ENCODE results near the gene HIBCH.

HIBCH gene

GRCh38 chr2:190215620-190216019 is 104.0 kb downstream of the HIBCH start:
- H3K4me3 ChIP-seq (ENCODE audit: low read depth, low read length): no peak overlapping the region
- H3K27me3 ChIP-seq (ENCODE audit: control insufficient read depth, insufficient read depth, low read length): no peaks in the 10 kb centered on the region
- peaks cover 12% of the 10 kb centered on the region for H3K4me1 ChIP-seq (ENCODE audit: control insufficient read depth, insufficient read depth, low read length)
- H3K9me3 ChIP-seq (ENCODE audit: control insufficient read depth, insufficient read depth, low read length): no peaks in the 10 kb centered on the region
- no peak overlapping the region for H3K9ac ChIP-seq (ENCODE audit: low read depth, low read length)
- no peaks in the 10 kb centered on the region for H3K36me3 ChIP-seq (ENCODE audit: control insufficient read depth, insufficient read depth, low read length)

DNA sequence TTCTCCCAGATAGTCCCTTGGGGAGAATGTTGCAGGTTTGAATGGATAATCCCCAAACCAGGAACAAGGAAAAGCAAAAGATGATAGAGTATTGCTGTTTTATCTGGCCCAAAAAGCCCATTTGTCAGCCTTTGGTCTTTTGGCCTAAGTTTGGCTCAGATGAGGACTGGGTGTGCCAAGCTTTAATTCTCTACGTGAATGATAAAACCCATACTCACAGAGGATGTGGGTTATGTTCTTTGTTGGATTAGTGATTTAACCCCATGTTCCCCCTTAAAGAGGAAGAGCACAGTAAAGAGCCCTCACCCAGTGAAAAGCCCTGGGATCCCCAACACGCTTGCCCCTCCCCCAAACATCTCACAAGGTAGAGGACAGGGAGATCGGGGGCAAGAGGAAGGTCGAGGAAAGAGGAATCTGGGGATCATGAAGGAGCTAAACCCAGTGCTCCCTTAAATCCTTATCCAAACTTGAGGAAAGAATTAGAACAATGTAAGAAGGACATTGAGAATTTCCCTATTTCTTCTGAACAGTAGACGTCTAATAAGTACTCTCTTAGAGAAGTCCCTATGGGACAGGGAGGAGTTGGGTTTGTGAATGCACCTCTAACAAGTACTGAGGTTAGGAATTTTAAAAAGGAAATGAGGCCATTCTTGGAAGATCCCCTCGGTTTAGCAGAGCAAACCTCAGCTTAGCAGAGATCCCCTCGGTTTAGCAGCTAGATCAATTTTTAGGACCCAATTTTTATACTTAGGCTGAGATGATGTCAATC is 105.0 kb downstream of the HIBCH start:
- H3K4me3 ChIP-seq (ENCODE audit: low read depth, low read length): no peak overlapping the region
- no peaks in the 10 kb centered on the region for H3K36me3 ChIP-seq (ENCODE audit: control insufficient read depth, insufficient read depth, low read length)
- H3K27me3 ChIP-seq (ENCODE audit: control insufficient read depth, insufficient read depth, low read length): no peaks in the 10 kb centered on the region
- peaks cover 12% of the 10 kb centered on the region for H3K4me1 ChIP-seq (ENCODE audit: control insufficient read depth, insufficient read depth, low read length)
- no peaks in the 10 kb centered on the region for H3K9me3 ChIP-seq (ENCODE audit: control insufficient read depth, insufficient read depth, low read length)
- peak overlapping the region; percentile 17 for H3K9ac ChIP-seq (ENCODE audit: low read depth, low read length)

- Histone ChIP-seq H3K4me1 (ENCODE audit: control insufficient read depth, insufficient read depth, low read length) (peaks cover 12% of the 10 kb centered on the region), H3K9me3 (ENCODE audit: control insufficient read depth, insufficient read depth, low read length) (no peaks in the 10 kb centered on the region), H3K4me3 (ENCODE audit: low read depth, low read length) (no peak overlapping the region), H3K36me3 (ENCODE audit: control insufficient read depth, insufficient read depth, low read length) (no peaks in the 10 kb centered on the region), H3K27me3 (ENCODE audit: control insufficient read depth, insufficient read depth, low read length) (no peaks in the 10 kb centered on the region), H3K9ac (ENCODE audit: low read depth, low read length) (no peak overlapping the region)
These were observed 105.9 kb downstream of the HIBCH start for GRCh38 chr2:190213441-190214335.

DNA sequence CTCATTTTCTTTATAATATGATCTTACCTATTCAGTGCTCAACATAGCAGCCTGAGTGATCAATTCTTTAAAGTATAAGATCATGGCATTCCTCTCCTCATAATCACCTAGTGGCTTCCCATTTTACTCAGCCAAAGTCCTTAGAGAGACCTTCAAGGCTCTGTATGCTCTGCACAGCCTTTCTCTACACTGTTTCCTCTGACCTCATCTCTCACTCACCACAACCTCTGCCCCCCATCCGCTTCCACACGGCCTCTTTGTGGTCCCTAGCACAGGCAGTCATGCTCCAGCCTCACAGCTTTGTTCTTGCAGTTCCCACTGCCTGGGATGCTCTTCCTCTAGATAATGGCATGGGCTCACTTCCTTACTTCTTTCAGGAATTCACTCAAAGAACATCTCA is 109.2 kb downstream of the HIBCH start:
- H3K4me3 ChIP-seq (ENCODE audit: low read depth, low read length): no peak overlapping the region
- H3K36me3 ChIP-seq (ENCODE audit: control insufficient read depth, insufficient read depth, low read length): no peaks in the 10 kb centered on the region
- peaks cover 9% of the 10 kb centered on the region for H3K4me1 ChIP-seq (ENCODE audit: control insufficient read depth, insufficient read depth, low read length)
- no peaks in the 10 kb centered on the region for H3K27me3 ChIP-seq (ENCODE audit: control insufficient read depth, insufficient read depth, low read length)
- H3K9me3 ChIP-seq (ENCODE audit: control insufficient read depth, insufficient read depth, low read length): no peaks in the 10 kb centered on the region
- no peak overlapping the region for H3K9ac ChIP-seq (ENCODE audit: low read depth, low read length)

- no peak overlapping the region for H3K9ac ChIP-seq (ENCODE audit: low read depth, low read length)
- H3K27me3 ChIP-seq (ENCODE audit: control insufficient read depth, insufficient read depth, low read length): no peaks in the 10 kb centered on the region
- H3K36me3 ChIP-seq (ENCODE audit: control insufficient read depth, insufficient read depth, low read length): no peaks in the 10 kb centered on the region
These were observed 110.1 kb downstream of the HIBCH start for GRCh38 chr2:190209559-190209958.

DNA sequence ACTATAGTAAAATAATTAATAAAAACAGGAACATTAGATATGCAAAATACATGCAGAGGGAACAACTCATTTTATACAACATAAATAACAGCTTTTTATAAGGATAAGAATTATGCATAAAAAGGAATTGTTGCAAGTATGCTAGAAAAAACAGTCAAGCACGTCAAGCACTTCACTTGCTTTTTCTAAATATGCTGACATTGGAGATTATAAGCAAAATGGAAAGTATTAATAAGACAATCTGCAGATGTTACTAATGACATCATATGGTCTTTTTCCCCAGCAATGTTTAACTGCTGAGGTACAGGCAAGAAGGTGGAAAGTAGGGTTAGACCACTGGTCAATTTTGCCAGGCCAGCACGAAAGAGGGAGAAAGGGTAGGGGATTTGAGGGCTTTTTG is 111.7 kb downstream of the HIBCH start:
- Histone ChIP-seq H3K36me3 (ENCODE audit: control insufficient read depth, insufficient read depth, low read length) (no peaks in the 10 kb centered on the region), H3K27me3 (ENCODE audit: control insufficient read depth, insufficient read depth, low read length) (no peaks in the 10 kb centered on the region), H3K9ac (ENCODE audit: low read depth, low read length) (no peak overlapping the region), H3K4me1 (ENCODE audit: control insufficient read depth, insufficient read depth, low read length) (no peaks in the 10 kb centered on the region), H3K9me3 (ENCODE audit: control insufficient read depth, insufficient read depth, low read length) (no peaks in the 10 kb centered on the region), H3K4me3 (ENCODE audit: low read depth, low read length) (no peak overlapping the region)

More at GRCh38 chr2:190209559-190209958, 110.1 kb downstream of the HIBCH start:
- Histone ChIP-seq H3K4me1 (ENCODE audit: control insufficient read depth, insufficient read depth, low read length) (no peaks in the 10 kb centered on the region), H3K4me3 (ENCODE audit: low read depth, low read length) (no peak overlapping the region), H3K9me3 (ENCODE audit: control insufficient read depth, insufficient read depth, low read length) (no peaks in the 10 kb centered on the region)

DNA sequence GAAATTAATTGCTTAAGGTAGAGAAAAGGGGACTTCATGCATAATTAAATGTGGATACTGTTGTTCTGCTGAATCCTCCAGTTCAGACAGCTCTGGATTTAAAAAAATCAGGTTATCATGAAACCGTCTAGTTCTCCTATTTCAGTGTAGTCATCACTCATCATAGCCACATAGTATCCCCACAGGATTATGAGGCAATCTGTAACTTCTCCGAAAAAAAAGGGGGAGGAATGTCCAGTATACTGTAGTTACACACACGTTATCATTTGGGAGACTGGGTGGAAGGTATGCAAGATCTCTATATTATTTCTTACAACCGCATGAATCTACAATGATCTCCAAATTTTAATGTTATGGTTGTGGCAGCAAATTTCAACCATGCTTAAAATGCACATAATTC is 114.0 kb downstream of the HIBCH start:
- no peak overlapping the region for H3K9ac ChIP-seq (ENCODE audit: low read depth, low read length)
- H3K9me3 ChIP-seq (ENCODE audit: control insufficient read depth, insufficient read depth, low read length): no peaks in the 10 kb centered on the region
- no peaks in the 10 kb centered on the region for H3K36me3 ChIP-seq (ENCODE audit: control insufficient read depth, insufficient read depth, low read length)
- no peak overlapping the region for H3K4me3 ChIP-seq (ENCODE audit: low read depth, low read length)
- no peaks in the 10 kb centered on the region for H3K4me1 ChIP-seq (ENCODE audit: control insufficient read depth, insufficient read depth, low read length)
- H3K27me3 ChIP-seq (ENCODE audit: control insufficient read depth, insufficient read depth, low read length): no peaks in the 10 kb centered on the region

- Histone ChIP-seq H3K4me3 (ENCODE audit: low read depth, low read length) (no peak overlapping the region), H3K36me3 (ENCODE audit: control insufficient read depth, insufficient read depth, low read length) (no peaks in the 10 kb centered on the region), H3K9ac (ENCODE audit: low read depth, low read length) (no peak overlapping the region), H3K4me1 (ENCODE audit: control insufficient read depth, insufficient read depth, low read length) (no peaks in the 10 kb centered on the region), H3K9me3 (ENCODE audit: control insufficient read depth, insufficient read depth, low read length) (no peaks in the 10 kb centered on the region), H3K27me3 (ENCODE audit: control insufficient read depth, insufficient read depth, low read length) (no peaks in the 10 kb centered on the region)
These were observed 117.0 kb downstream of the HIBCH start for GRCh38 chr2:190202604-190203003.

DNA sequence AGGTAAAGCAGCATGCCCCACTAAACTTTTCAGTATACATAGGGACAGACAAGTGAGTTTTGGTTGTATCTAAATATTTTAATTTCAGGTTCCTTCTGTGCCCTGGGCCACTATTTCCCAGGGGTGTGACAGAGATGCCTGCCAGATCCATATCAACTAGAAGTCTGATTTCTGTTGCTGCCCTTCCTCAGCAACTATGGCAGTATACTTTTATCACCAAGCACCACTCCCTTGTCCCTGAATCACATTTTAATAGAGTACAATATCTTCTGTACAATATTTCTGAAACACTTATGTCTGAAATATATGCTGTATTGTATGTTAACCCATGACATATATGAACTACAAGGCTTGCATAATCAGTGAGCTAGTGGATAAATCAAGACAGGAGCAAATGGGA is 117.6 kb downstream of the HIBCH start:
- Histone ChIP-seq H3K27me3 (ENCODE audit: control insufficient read depth, insufficient read depth, low read length) (no peaks in the 10 kb centered on the region), H3K4me1 (ENCODE audit: control insufficient read depth, insufficient read depth, low read length) (no peaks in the 10 kb centered on the region), H3K36me3 (ENCODE audit: control insufficient read depth, insufficient read depth, low read length) (no peaks in the 10 kb centered on the region), H3K4me3 (ENCODE audit: low read depth, low read length) (no peak overlapping the region), H3K9ac (ENCODE audit: low read depth, low read length) (no peak overlapping the region), H3K9me3 (ENCODE audit: control insufficient read depth, insufficient read depth, low read length) (no peaks in the 10 kb centered on the region)

DNA sequence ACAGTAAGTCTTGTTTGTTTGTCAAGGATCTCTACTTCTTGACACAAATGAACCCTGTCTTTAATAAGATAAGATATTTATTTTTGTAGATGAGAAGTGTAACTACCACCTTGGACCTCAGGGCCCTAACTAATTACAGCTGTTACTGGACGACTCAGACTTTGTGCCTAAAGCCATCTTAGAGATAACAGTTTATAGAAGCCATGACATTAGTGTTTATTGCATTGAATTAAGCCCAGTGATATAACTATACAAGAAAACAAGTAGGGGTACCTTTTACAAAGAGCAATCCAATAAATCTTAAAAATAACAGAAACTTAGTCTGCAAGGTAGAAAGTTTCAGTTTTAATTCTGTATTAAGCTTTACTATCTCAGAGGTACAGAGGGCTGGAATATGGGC is 119.0 kb downstream of the HIBCH start:
- no peak overlapping the region for H3K4me3 ChIP-seq (ENCODE audit: low read depth, low read length)
- H3K9ac ChIP-seq (ENCODE audit: low read depth, low read length): no peak overlapping the region
- no peaks in the 10 kb centered on the region for H3K36me3 ChIP-seq (ENCODE audit: control insufficient read depth, insufficient read depth, low read length)
- no peaks in the 10 kb centered on the region for H3K27me3 ChIP-seq (ENCODE audit: control insufficient read depth, insufficient read depth, low read length)
- no peaks in the 10 kb centered on the region for H3K9me3 ChIP-seq (ENCODE audit: control insufficient read depth, insufficient read depth, low read length)
- no peaks in the 10 kb centered on the region for H3K4me1 ChIP-seq (ENCODE audit: control insufficient read depth, insufficient read depth, low read length)

DNA sequence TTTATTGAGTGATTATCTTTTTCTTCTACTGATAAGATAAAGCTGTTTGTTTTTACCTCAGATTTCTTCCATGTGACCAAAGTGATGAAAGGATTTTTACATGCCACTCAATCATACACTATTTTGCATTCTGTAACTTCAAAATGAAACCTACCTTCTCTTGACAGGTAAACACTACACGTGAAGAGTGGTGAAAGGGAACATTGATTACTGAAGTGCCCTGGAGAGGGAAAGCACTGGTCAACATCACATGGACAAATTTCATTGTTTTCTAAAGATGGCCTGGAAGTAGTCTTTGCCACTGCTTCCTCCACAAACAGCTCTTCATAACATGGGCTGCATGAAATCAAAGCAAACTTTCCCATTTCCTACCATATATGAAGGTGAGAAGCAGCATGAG is 120.1 kb downstream of the HIBCH start:
- Histone ChIP-seq H3K27me3 (ENCODE audit: control insufficient read depth, insufficient read depth, low read length) (no peaks in the 10 kb centered on the region), H3K9ac (ENCODE audit: low read depth, low read length) (no peak overlapping the region), H3K4me1 (ENCODE audit: control insufficient read depth, insufficient read depth, low read length) (no peaks in the 10 kb centered on the region), H3K9me3 (ENCODE audit: control insufficient read depth, insufficient read depth, low read length) (no peaks in the 10 kb centered on the region), H3K4me3 (ENCODE audit: low read depth, low read length) (no peak overlapping the region), H3K36me3 (ENCODE audit: control insufficient read depth, insufficient read depth, low read length) (no peaks in the 10 kb centered on the region)

DNA sequence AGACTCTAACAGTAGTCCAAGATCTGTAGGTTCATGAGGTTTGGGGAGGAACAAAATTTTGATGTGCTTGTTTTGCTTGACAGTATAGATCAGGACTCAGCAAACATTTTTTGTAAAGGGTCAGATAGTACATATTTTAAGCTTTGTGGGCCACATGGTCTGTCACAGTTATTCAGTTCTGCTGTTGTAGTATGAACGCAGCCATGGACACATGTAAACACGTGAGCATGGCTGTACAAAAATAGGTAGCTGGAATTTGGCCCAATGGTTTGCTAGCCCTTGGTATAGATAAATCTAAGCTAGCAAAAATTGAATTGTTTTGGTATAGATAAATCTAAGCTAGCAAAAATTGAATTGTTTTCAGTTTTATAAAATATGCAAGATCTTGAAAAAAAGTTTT is 120.5 kb downstream of the HIBCH start:
- no peaks in the 10 kb centered on the region for H3K36me3 ChIP-seq (ENCODE audit: control insufficient read depth, insufficient read depth, low read length)
- no peak overlapping the region for H3K4me3 ChIP-seq (ENCODE audit: low read depth, low read length)
- no peaks in the 10 kb centered on the region for H3K27me3 ChIP-seq (ENCODE audit: control insufficient read depth, insufficient read depth, low read length)
- no peaks in the 10 kb centered on the region for H3K4me1 ChIP-seq (ENCODE audit: control insufficient read depth, insufficient read depth, low read length)
- no peaks in the 10 kb centered on the region for H3K9me3 ChIP-seq (ENCODE audit: control insufficient read depth, insufficient read depth, low read length)
- H3K9ac ChIP-seq (ENCODE audit: low read depth, low read length): no peak overlapping the region

Data from iPS-15b (cell line).